GM12878 (cell line): ENCODE results near the gene NR2F1-AS1. TPM values are rescaled to one million over a fixed set of nuclear protein-coding genes. Genes with fewer than 3 reads are reported as not detected.

Experiments
- ATAC-seq: fragments of 200-7000 bp; cut with Tn5 transposase; 3 replicates; pipeline ENCODE4 v1.9.1; 2020; ENCODE audit warnings: mild to moderate bottlenecking, moderate library complexity
- BruUV-seq: library from RNA; stranded (reverse); fragments of 400-500 nt; replicated peaks from 2 replicates; lab custom pipeline; 2021; lab: Mats Ljungman, UMichigan
- CTCF ChIA-PET: fragments of 300-600 bp; sonication (Branson Sonifier 250); formaldehyde crosslinking; extraction: SDS; loops from one replicate; lab custom pipeline; 2021; ENCODE audit warnings: inconsistent platforms; lab: Yijun Ruan, JAX
- POLR2A ChIA-PET: fragments of 350-600 bp; formaldehyde crosslinking; extraction: SDS; loops from one replicate; lab custom pipeline; 2021; ENCODE audit warnings: inconsistent platforms; lab: Charles Lee
- RAD21 ChIA-PET: fragments of 300-600 bp; sonication (Branson Sonifier 250); formaldehyde crosslinking; loops from one replicate; lab custom pipeline; 2023; ENCODE audit warnings: antibody characterized with exemption; ENCODE audit not compliant: unreplicated experiment; lab: Charles Lee
- SMC1A ChIA-PET: fragments of 300-600 bp; sonication (Branson Sonifier 250); formaldehyde crosslinking; loops from one replicate; lab custom pipeline; 2023; ENCODE audit not compliant: unreplicated experiment, uncharacterized antibody; lab: Charles Lee
- DNase-seq: peaks from one replicate; pipeline ENCODE4 v3.0.0-alpha.2; 2011; ENCODE audit warnings: low read depth, low spot score
- FAIRE-seq: peaks from 3 replicates; lab custom pipeline; 2011; peaks lifted over from hg19 to GRCh38; lab: Jason Lieb, UNC
- H2AFZ ChIP-seq: 2 replicates; pipeline ENCODE4 v1.6.0; 2011; ENCODE audit warnings: low read depth, low read length, control low read depth; ENCODE audit not compliant: control insufficient read depth
- H3K27ac ChIP-seq: 2 replicates; pipeline ENCODE4 v1.5.1; 2011; ENCODE audit warnings: control low read depth; ENCODE audit not compliant: control insufficient read depth, insufficient read depth
- H3K27me3 ChIP-seq, 2 experiments: replicated peaks in 1 of 2; 2 replicates each; pipeline versions ENCODE4 v1.6.0 to v1.6.1; 2011; ENCODE audit warnings: low read length in 1 of 2; ENCODE audit not compliant: control insufficient read depth in 2 of 2, insufficient read depth in 2 of 2
- H3K36me3 ChIP-seq, 2 experiments: 2 replicates each; pipeline ENCODE4 v1.5.1; 2011; ENCODE audit warnings: low read length in 1 of 2; ENCODE audit not compliant: control insufficient read depth in 2 of 2, insufficient read depth in 2 of 2
- H3K4me1 ChIP-seq: 2 replicates; pipeline ENCODE4 v1.6.1; 2011; ENCODE audit warnings: mild to moderate bottlenecking, low read length, moderate library complexity, mixed read lengths; ENCODE audit not compliant: control insufficient read depth, insufficient read depth
- H3K4me2 ChIP-seq: 2 replicates; pipeline ENCODE4 v1.6.0; 2011; ENCODE audit warnings: control low read depth; ENCODE audit not compliant: control insufficient read depth, insufficient read depth
- H3K4me3 ChIP-seq: fragments of 200-600 bp; sonication (generic); 2 replicates; pipeline ENCODE4 v1.5.1; 2016
- H3K79me2 ChIP-seq: 2 replicates; pipeline ENCODE4 v1.6.0; 2011; ENCODE audit warnings: low read length; ENCODE audit not compliant: control insufficient read depth, insufficient read depth
- H3K9ac ChIP-seq: 2 replicates; pipeline ENCODE4 v1.8.0; 2011; ENCODE audit warnings: low read length, control low read depth, mixed read lengths; ENCODE audit not compliant: control insufficient read depth, insufficient read depth
- H3K9me3 ChIP-seq: replicated peaks from 3 replicates; pipeline ENCODE4 v1.5.1; 2011; ENCODE audit warnings: mild to moderate bottlenecking, low read length; ENCODE audit not compliant: control insufficient read depth, insufficient read depth
- H4K20me1 ChIP-seq: 2 replicates; pipeline ENCODE4 v1.6.0; 2011; ENCODE audit not compliant: control insufficient read depth, insufficient read depth
- HDAC6 ChIP-seq: fragments of 200-600 bp; sonication (generic); IDR thresholded peaks from one replicate; pipeline ENCODE4 v1.8.0; 2017; ENCODE audit warnings: antibody characterized with exemption; ENCODE audit not compliant: unreplicated experiment
- HSF1 ChIP-seq: fragments of 150-350 bp; IDR thresholded peaks from 2 replicates; pipeline ENCODE4 v1.6.1; 2014; ENCODE audit warnings: mild to moderate bottlenecking, low read depth, low read length
- KLF5 ChIP-seq: fragments of 450-650 bp; IDR thresholded peaks from 2 replicates; pipeline ENCODE4 v1.6.1; 2014; ENCODE audit warnings: mild to moderate bottlenecking; ENCODE audit not compliant: partially characterized antibody
- MEF2A ChIP-seq: IDR thresholded peaks from 2 replicates; pipeline ENCODE4 v1.6.1; 2011; ENCODE audit warnings: low read depth, mild to moderate bottlenecking, low read length, moderate library complexity; ENCODE audit not compliant: insufficient read depth
- NFIC ChIP-seq: IDR thresholded peaks from 2 replicates; pipeline ENCODE4 v1.6.1; 2012; ENCODE audit warnings: low read depth, mild to moderate bottlenecking, inconsistent platforms, low read length, moderate library complexity
- SRF ChIP-seq, 2 experiments: IDR thresholded peaks; 2 replicates each; pipeline ENCODE4 v1.6.1; 2011; ENCODE audit warnings: low read depth in 2 of 2, low read length in 2 of 2, mild to moderate bottlenecking in 1 of 2, moderate library complexity in 1 of 2
- WGBS: methylation state at CpG from one replicate; pipeline ENCODE4 v1.1.6; 2016; ENCODE audit warnings: low lambda C conversion rate; ENCODE audit not compliant: insufficient replicate concordance, insufficient coverage; ENCODE audit errors: missing lambda C conversion rate; 5-methylcytosine and 5-hydroxymethylcytosine counted together
- in situ Hi-C: fragments of 300-500 bp; cut with MboI; formaldehyde crosslinking; loops from 9 replicates; pipeline ENCODE4 v1.14.3; 2018; ENCODE audit warnings: mixed read lengths
- intact Hi-C: fragments of 100-400 bp; cut with micrococcal nuclease; formaldehyde crosslinking; loops from one replicate; pipeline ENCODE4 v1.14.2; 2022; ENCODE audit not compliant: unreplicated experiment
- polyA plus RNA-seq, 11 experiments: library from polyadenylated mRNA; depleted of rRNA in 4 of 11; unstranded in 6 of 11; stranded (reverse) in 5 of 11; fragments of >200 nt; fragmentation: Nextera tagmentation in 4 of 11; fragmentation: Illumina TruSeq in 1 of 11; extraction: Ambion mirVana in 4 of 11; extraction: Trizol in 1 of 11; gene quantifications; 1 replicate in 1 of 11; 2 replicates in 10 of 11; pipeline versions ENCODE4 v1.2.1 to v1.2.3, GENCODE V29; 2011 to 2016; ENCODE audit warnings: inconsistent platforms in 2 of 11, missing spikeins in 2 of 11, low read depth in 1 of 11
- total RNA-seq, 4 experiments: library from RNA; depleted of rRNA in 3 of 4; stranded (reverse); fragments of >200 nt in 3 of 4; fragmentation: Illumina TruSeq in 1 of 4; extraction: Trizol in 1 of 4; gene quantifications; 2 replicates each; pipeline versions ENCODE4 v1.2.1 to v1.2.3, GENCODE V29; 2013 to 2021

NR2F1-AS1 gene
- total and polyA plus RNA-seq, 10 of the 15 experiments (the other 5 are each of a cell fraction or from before 2014, with no cell fraction given) = 0.11 to 0.85 (median 0.27) TPM

DNA sequence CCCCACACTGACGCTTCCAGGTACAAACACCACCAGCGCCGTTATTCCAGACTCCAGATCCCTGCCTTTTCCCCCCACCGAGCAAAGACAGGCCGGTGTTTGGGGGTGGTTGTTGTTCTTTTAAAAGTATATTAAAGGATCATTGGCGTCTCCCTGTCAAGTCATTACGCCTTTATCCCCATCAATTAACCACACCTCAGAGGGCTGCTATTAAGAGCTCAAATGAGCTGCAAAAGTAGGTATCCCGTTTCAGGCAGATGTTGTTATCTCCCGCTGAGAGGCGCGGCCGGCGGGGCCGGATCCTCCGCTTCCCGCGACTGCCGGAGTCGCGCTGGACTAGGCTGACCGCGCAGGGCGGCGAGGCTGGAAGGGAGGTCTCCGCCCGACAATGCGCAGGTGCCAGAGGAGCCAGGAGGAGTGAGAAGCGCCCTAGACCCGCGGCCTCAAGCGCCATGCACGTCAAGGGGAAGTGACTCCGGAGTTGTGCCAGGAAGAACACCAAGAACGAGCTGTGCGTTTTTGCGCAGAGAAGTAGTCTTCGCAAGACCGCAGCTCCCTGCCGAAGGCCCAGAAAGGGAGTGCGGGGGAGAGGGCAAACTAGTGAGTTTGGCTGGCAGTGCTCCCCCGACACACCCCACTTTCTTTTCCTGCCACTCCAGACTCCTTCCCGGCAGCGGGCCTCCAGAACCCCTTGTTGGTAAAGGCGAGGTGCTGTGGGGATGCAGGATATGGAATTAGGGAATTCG is 8.2 kb downstream of the NR2F1-AS1 start:
- RAD21 ChIA-PET = no interaction called here
- Histone ChIP-seq H2AFZ (no peak overlapping the region), H3K27ac (no peak overlapping the region), H3K9me3 (no peaks in the 10 kb centered on the region; the same call in 1 of the 3 replicates), H3K4me1 (no peaks in the 10 kb centered on the region), H3K4me2 (no peak overlapping the region; the same call in 1 of the 2 replicates), H4K20me1 (no peaks in the 10 kb centered on the region), H3K27me3 (peaks cover 15 to 31% of the 10 kb centered on the region in 2 experiments), H3K9ac (no peak overlapping the region)
- in situ Hi-C loops (no loop called here), intact Hi-C loops (no loop called here)
- ATAC-seq = no peak; the same call in 2 of the 3 replicates
- BruUV-seq = no TSS peak
- no peak for DNase-seq
- CTCF ChIA-PET = interaction anchor here (0.6 kb wide), 1 partner anchor 14 kb away, joined by 3 read pairs; no protein-coding TSS in a partner anchor
- POLR2A ChIA-PET = no interaction called here
- no peak for TF ChIP-seq HSF1
- TF ChIP-seq NFIC = no peak
- peak; percentile 88 for TF ChIP-seq HDAC6
- no peak for TF ChIP-seq KLF5
- no peak for TF ChIP-seq SRF (IDR thresholded peaks at IDR 0.05; ENCODE audit: low read depth in 2 of 2, low read length in 2 of 2)
- no peak for TF ChIP-seq MEF2A
- TF ChIP-seq, all 136 proteins: peak for 1
- no peak for FAIRE-seq
- H3K36me3 ChIP-seq = no peaks in the 10 kb centered on the region
- no peak overlapping the region for H3K4me3 ChIP-seq
- no peaks in the 10 kb centered on the region for H3K79me2 ChIP-seq
- 33% methylated on average over 33 of the region's 45 CpGs for WGBS
- SMC1A ChIA-PET = no interaction called here
